Activated CD4-positive, alpha-beta memory T cell treated with anti-CD3 and anti-CD28 coated beads for 36 hours (primary cell): Measurements from ENCODE around the gene HOXA7. TPM values are rescaled to one million over a fixed set of nuclear protein-coding genes. Genes with fewer than 3 reads are reported as not detected.
A peak's percentile ranks its signal among the peaks of the same experiment; 100 is the strongest.

ENCODE experiments used
- CTCF ChIA-PET: fragments of 350-600 bp; sonication (Branson Sonifier 250); formaldehyde crosslinking; loops from one replicate; lab custom pipeline; 2021; ENCODE audit warnings: antibody characterized with exemption, inconsistent platforms; lab: Charles Lee
- POLR2A ChIA-PET: fragments of 350-600 bp; sonication (Branson Sonifier 250); formaldehyde crosslinking; loops from one replicate; lab custom pipeline; 2021; ENCODE audit warnings: antibody characterized with exemption; lab: Charles Lee
- DNase-seq: peaks from one replicate; pipeline ENCODE4 v3.0.0-alpha.2; 2020
- H3K27ac Mint-ChIP-seq: one replicate; pipeline ENCODE4 v1.8.0; 2021; ENCODE audit warnings: mixed read lengths
- H3K27me3 Mint-ChIP-seq: one replicate; pipeline ENCODE4 v1.8.0; 2021; ENCODE audit warnings: mixed read lengths
- H3K36me3 Mint-ChIP-seq: one replicate; pipeline ENCODE4 v1.8.0; 2021; ENCODE audit warnings: mixed read lengths
- H3K4me1 Mint-ChIP-seq: one replicate; pipeline ENCODE4 v1.8.0; 2021; ENCODE audit warnings: low read depth, mixed read lengths
- H3K4me3 Mint-ChIP-seq: one replicate; pipeline ENCODE4 v1.8.0; 2021; ENCODE audit warnings: mild to moderate bottlenecking, mixed read lengths
- H3K9me3 Mint-ChIP-seq: one replicate; pipeline ENCODE4 v1.8.0; 2021; ENCODE audit warnings: mixed read lengths
- intact Hi-C: fragments of 100-400 bp; cut with micrococcal nuclease; formaldehyde crosslinking; loops from one replicate; pipeline ENCODE4 v1.15.1; 2023
- total RNA-seq, 2 experiments: library from RNA; stranded (reverse); gene quantifications; one replicate each; pipeline ENCODE4 v1.2.3, GENCODE V29; 2021

HOXA7 gene
- total RNA-seq, 2 experiments from 2014 or later: not detected

- Mint-ChIP-seq H3K27ac (no peak within 1 kb of the TSS), H3K27me3 (peaks cover 83% of the 10 kb centered on the region), H3K4me1 (peaks cover 48% of the 10 kb centered on the region), H3K4me3 (peak within 1 kb of the TSS; percentile 52), H3K36me3 (peaks cover 2% of the 10 kb centered on the region), H3K9me3 (no peaks in the 10 kb centered on the region)
- DNase-seq: no peak
- intact Hi-C loops: loop anchor here (2.0 to 10.0 kb wide), 3 partner anchors 13 to 857 kb away; partner anchors contain the start of genes HOXA11, HOXA9 and SNX10
- POLR2A ChIA-PET: no interaction called here
- CTCF ChIA-PET: interaction anchor here (1.3 to 5.2 kb wide), 3 partner anchors 11 to 622 kb away, joined by 3 to 72 read pairs (median 7); partner anchors contain the start of gene HOXA9
These were observed 4.3 kb downstream of the HOXA7 start, which contains the start of gene HOXA3 for GRCh38 chr7:27151931-27152815. Gene HOXA3, minus strand, starts transcription at chr7:27152583. Its CDS starts 41,943 bp downstream, at chr7:27110640.

- Mint-ChIP-seq H3K27ac (no peak overlapping the region), H3K4me3 (peak overlapping the region; percentile 52), H3K4me1 (peaks cover 43% of the 10 kb centered on the region), H3K27me3 (peaks cover 85% of the 10 kb centered on the region), H3K36me3 (peaks cover 2% of the 10 kb centered on the region), H3K9me3 (no peaks in the 10 kb centered on the region)
- intact Hi-C loops: loop anchor here (2.0 to 10.0 kb wide), 3 partner anchors 13 to 857 kb away; partner anchors contain the start of genes HOXA11, HOXA9 and SNX10
- no peak for DNase-seq
- ChIA-PET POLR2A (no interaction called here), CTCF (interaction anchor here (0.9 to 5.2 kb wide), 18 partner anchors 8 to 623 kb away, joined by 3 to 72 read pairs (median 6); partner anchors contain the start of genes HOXA1 and HOXA9)
These were observed 5.0 kb downstream of the HOXA7 start for GRCh38 chr7:27151341-27151930.

- Mint-ChIP-seq H3K27ac (no peak overlapping the region), H3K4me1 (peaks cover 38% of the 10 kb centered on the region), H3K36me3 (peaks cover 2% of the 10 kb centered on the region), H3K9me3 (no peaks in the 10 kb centered on the region), H3K4me3 (peak overlapping the region; percentile 52), H3K27me3 (peaks cover 86% of the 10 kb centered on the region)
- POLR2A ChIA-PET: interaction anchor here (1.2 to 2.2 kb wide), 2 partner anchors 52 to 57 kb away, joined by 4 read pairs; no protein-coding TSS in a partner anchor
- DNase-seq: peak; percentile 76
- CTCF ChIA-PET: interaction anchor here (0.6 to 5.2 kb wide), 21 partner anchors 9 to 1894 kb away, joined by 3 to 72 read pairs (median 6); partner anchors contain the start of genes EVX1, HOXA1 and HOXA9
- intact Hi-C loops: loop anchor here (2.0 to 10.0 kb wide), 3 partner anchors 14 to 856 kb away; partner anchors contain the start of genes HOXA11, HOXA9 and SNX10
These were observed 5.7 kb downstream of the HOXA7 start for GRCh38 chr7:27150568-27151340.

GRCh38 chr7:27149842-27150567, 6.5 kb downstream of the HOXA7 start:
- intact Hi-C loops: loop anchor here (2.0 to 10.0 kb wide), 3 partner anchors 15 to 855 kb away; partner anchors contain the start of genes HOXA11, HOXA9 and SNX10
- DNase-seq: no peak
- Mint-ChIP-seq H3K4me1 (peaks cover 31% of the 10 kb centered on the region), H3K4me3 (no peak overlapping the region), H3K9me3 (no peaks in the 10 kb centered on the region), H3K36me3 (peaks cover 2% of the 10 kb centered on the region), H3K27ac (no peak overlapping the region), H3K27me3 (peaks cover 84% of the 10 kb centered on the region)
- ChIA-PET CTCF (interaction anchor here (0.6 to 5.2 kb wide), 21 partner anchors 9 to 1894 kb away, joined by 3 to 72 read pairs (median 6); partner anchors contain the start of genes EVX1, HOXA1 and HOXA9), POLR2A (interaction anchor here (1.2 to 2.2 kb wide), 2 partner anchors 52 to 56 kb away, joined by 4 read pairs; no protein-coding TSS in a partner anchor)

- Mint-ChIP-seq H3K4me3 (no peak overlapping the region), H3K9me3 (no peaks in the 10 kb centered on the region), H3K36me3 (no peaks in the 10 kb centered on the region), H3K27ac (no peak overlapping the region), H3K27me3 (peaks cover 77% of the 10 kb centered on the region), H3K4me1 (peaks cover 24% of the 10 kb centered on the region)
- ChIA-PET POLR2A (interaction anchor here (0.5 to 2.2 kb wide), 2 partner anchors 51 to 52 kb away, joined by 4 read pairs; no protein-coding TSS in a partner anchor), CTCF (interaction anchor here (0.8 to 5.2 kb wide), 9 partner anchors 15 to 772 kb away, joined by 3 to 72 read pairs (median 7); partner anchors contain the start of genes EVX1 and HOXA9)
- intact Hi-C loops: no loop called here
- no peak for DNase-seq
These were observed 7.5 kb downstream of the HOXA7 start for GRCh38 chr7:27148756-27149641.

- Mint-ChIP-seq H3K27me3 (peaks cover 69% of the 10 kb centered on the region), H3K36me3 (no peaks in the 10 kb centered on the region), H3K27ac (no peak overlapping the region), H3K4me3 (no peak overlapping the region), H3K4me1 (peaks cover 24% of the 10 kb centered on the region), H3K9me3 (no peaks in the 10 kb centered on the region)
- CTCF ChIA-PET: interaction anchor here (1.0 to 5.2 kb wide), 3 partner anchors 15 to 771 kb away, joined by 3 to 72 read pairs (median 6); partner anchors contain the start of gene HOXA9
- POLR2A ChIA-PET: interaction anchor here (0.5 to 2.2 kb wide), 2 partner anchors 50 to 51 kb away, joined by 4 read pairs; no protein-coding TSS in a partner anchor
- DNase-seq: no peak
- intact Hi-C loops: no loop called here
These were observed 8.3 kb downstream of the HOXA7 start for GRCh38 chr7:27148031-27148755.

- DNase-seq: no peak
- peaks cover 68% of the 10 kb centered on the region for H3K27me3 Mint-ChIP-seq
- H3K4me1 Mint-ChIP-seq: peaks cover 24% of the 10 kb centered on the region
- no peak within 1 kb of the TSS for H3K4me3 Mint-ChIP-seq
- ChIA-PET CTCF (interaction anchor here (5.2 kb wide), 1 partner anchor 16 kb away, joined by 72 read pairs; the partner anchor contains the start of gene HOXA9), POLR2A (no interaction called here)
- no peaks in the 10 kb centered on the region for H3K9me3 Mint-ChIP-seq
- H3K36me3 Mint-ChIP-seq: no peaks in the 10 kb centered on the region
- H3K27ac Mint-ChIP-seq: no peak within 1 kb of the TSS
- intact Hi-C loops: no loop called here
These were observed 9.1 kb downstream of the HOXA7 start, which contains the start of gene HOXA6 for GRCh38 chr7:27147199-27148030. Gene HOXA6, minus strand, starts transcription at chr7:27147774. Its CDS starts 25 bp downstream, at chr7:27147749.

GRCh38 chr7:27146491-27147198, 9.8 kb downstream of the HOXA7 start:
- POLR2A ChIA-PET: no interaction called here
- Mint-ChIP-seq H3K4me3 (no peak overlapping the region), H3K4me1 (peaks cover 19% of the 10 kb centered on the region), H3K9me3 (no peaks in the 10 kb centered on the region), H3K27me3 (peaks cover 61% of the 10 kb centered on the region), H3K36me3 (no peaks in the 10 kb centered on the region), H3K27ac (no peak overlapping the region)
- CTCF ChIA-PET: no interaction called here
- intact Hi-C loops: no loop called here
- no peak for DNase-seq
